OCI-LY7 (cell line): Measurements from ENCODE around the gene TSR3. TPM values are rescaled to one million over a fixed set of nuclear protein-coding genes. Genes with fewer than 3 reads are reported as not detected.

Experiments used
- BruUV-seq: library from RNA; stranded (reverse); fragments of 400-500 nt; replicated peaks from 2 replicates; lab custom pipeline; 2021; lab: Mats Ljungman, UMichigan
- CTCF ChIA-PET: fragments of 300-600 bp; sonication (Branson Sonifier 250); formaldehyde crosslinking; loops from one replicate; lab custom pipeline; 2022; ENCODE audit warnings: antibody characterized with exemption; ENCODE audit not compliant: unreplicated experiment; lab: Charles Lee
- POLR2A ChIA-PET: fragments of 300-600 bp; sonication (Branson Sonifier 250); formaldehyde crosslinking; loops from one replicate; lab custom pipeline; 2022; ENCODE audit warnings: antibody characterized with exemption; lab: Charles Lee
- DNase-seq: peaks from one replicate; pipeline ENCODE4 v3.0.0-alpha.2; 2015; ENCODE audit warnings: low spot score
- H2AFZ ChIP-seq: fragments of 200-600 bp; sonication (generic), shearing (Covaris generic); 2 replicates; pipeline ENCODE4 v1.6.1; 2014; ENCODE audit warnings: mild to moderate bottlenecking, antibody characterized with exemption, low read length, moderate library complexity
- H3K27ac ChIP-seq: fragments of 200-600 bp; sonication (generic); 2 replicates; pipeline ENCODE4 v1.5.1; 2014; ENCODE audit warnings: mixed run types, low read depth, mild to moderate bottlenecking, moderate library complexity, low read length, inconsistent platforms; ENCODE audit not compliant: poor library complexity, severe bottlenecking
- H3K36me3 ChIP-seq: fragments of 200-600 bp; sonication (generic); 2 replicates; pipeline ENCODE4 v1.6.1; 2014; ENCODE audit warnings: mild to moderate bottlenecking, antibody characterized with exemption, low read length, moderate library complexity, mixed read lengths; ENCODE audit not compliant: insufficient read depth
- H3K4me1 ChIP-seq: fragments of 200-600 bp; sonication (generic); 2 replicates; pipeline ENCODE4 v1.5.1; 2014; ENCODE audit warnings: mild to moderate bottlenecking, low read length; ENCODE audit not compliant: insufficient read depth, poor library complexity, severe bottlenecking
- H3K4me2 ChIP-seq: fragments of 200-600 bp; sonication (generic); 2 replicates; pipeline ENCODE4 v1.6.1; 2014; ENCODE audit warnings: mild to moderate bottlenecking, low read length
- H3K4me3 ChIP-seq: fragments of 200-600 bp; sonication (generic); 2 replicates; pipeline ENCODE4 v1.5.1; 2014; ENCODE audit warnings: mild to moderate bottlenecking, low read depth, low read length; ENCODE audit not compliant: poor library complexity, severe bottlenecking
- H3K79me2 ChIP-seq: fragments of 200-600 bp; sonication (generic); 2 replicates; pipeline ENCODE4 v1.6.1; 2016; ENCODE audit warnings: low read depth, mild to moderate bottlenecking, low read length, moderate library complexity, mixed read lengths; ENCODE audit not compliant: insufficient read depth
- H3K9me2 ChIP-seq: fragments of 200-600 bp; sonication (generic); 2 replicates; pipeline ENCODE4 v1.6.1; 2016; ENCODE audit warnings: mild to moderate bottlenecking, low read length, mixed read lengths; ENCODE audit not compliant: insufficient read depth
- H3K9me3 ChIP-seq: fragments of 200-600 bp; sonication (generic); 2 replicates; pipeline ENCODE4 v1.6.1; 2014; ENCODE audit warnings: mild to moderate bottlenecking, mixed run types, low read length, mixed read lengths
- H4K20me1 ChIP-seq: fragments of 200-600 bp; sonication (generic); 2 replicates; pipeline ENCODE4 v1.6.1; 2014; ENCODE audit warnings: mild to moderate bottlenecking, antibody characterized with exemption, low read length, moderate library complexity, mixed read lengths; ENCODE audit not compliant: insufficient read depth
- CTCF ChIP-seq: fragments of 200-600 bp; sonication (generic); conservative IDR thresholded peaks from 2 replicates; pipeline ENCODE4 v1.5.1; 2014; ENCODE audit warnings: mild to moderate bottlenecking, antibody characterized with exemption, low read length, moderate library complexity, mixed read lengths
- EZH2phosphoT487 ChIP-seq: fragments of 200-600 bp; sonication (generic); IDR thresholded peaks from 2 replicates; pipeline ENCODE4 v1.6.1; 2018; ENCODE audit warnings: low read depth, borderline replicate concordance, mild to moderate bottlenecking, mixed run types, antibody characterized with exemption, low read length, moderate library complexity, mixed read lengths
- intact Hi-C: fragments of 100-400 bp; cut with micrococcal nuclease; formaldehyde crosslinking; loops from one replicate; pipeline ENCODE4 v1.10.0; 2022; ENCODE audit not compliant: unreplicated experiment
- total RNA-seq, 2 experiments: library from RNA; depleted of rRNA in 1 of 2; stranded (reverse); fragments of >200 nt in 1 of 2; shearing (Covaris generic) in 1 of 2; gene quantifications; 2 replicates each; pipeline ENCODE4 v1.2.3, GENCODE V29; 2014 to 2022

Gene TSR3
- total RNA-seq, 2 experiments from 2014 or later: 47.2 to 75.8 TPM

DNA sequence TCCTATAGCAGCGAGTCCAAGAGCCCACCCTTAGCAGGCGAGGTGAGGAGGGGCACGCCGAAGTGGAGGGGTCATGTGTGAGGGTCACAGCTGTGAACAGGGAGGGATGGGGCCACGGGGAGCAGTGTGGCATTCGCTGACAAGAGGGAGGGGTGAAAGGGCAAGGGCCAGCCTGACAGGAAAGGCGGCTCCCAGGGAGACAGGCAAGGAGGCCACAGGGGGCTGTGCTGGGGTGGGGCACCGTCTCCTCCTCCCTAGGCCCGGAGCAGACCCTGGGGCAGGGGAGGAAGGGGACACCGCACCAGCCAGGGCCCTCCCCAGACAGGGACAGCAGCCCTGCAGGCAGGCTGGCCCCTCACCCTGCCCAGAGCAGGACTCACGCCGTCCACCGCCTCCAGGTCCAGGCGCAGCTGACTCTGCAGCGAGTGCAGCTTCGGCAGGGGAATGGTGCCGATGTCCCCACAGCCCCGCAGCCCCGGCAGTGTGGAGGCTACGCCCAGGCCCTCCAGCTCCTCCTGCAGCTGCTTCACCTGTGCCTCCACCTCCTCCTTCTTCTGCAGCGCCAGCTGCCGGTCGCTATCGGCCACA is 15.1 kb upstream of the TSR3 start:
- Histone ChIP-seq H3K36me3 (peaks cover 43% of the 10 kb centered on the region), H3K9me2 (no peaks in the 10 kb centered on the region), H3K4me2 (no peak overlapping the region), H3K4me1 (no peaks in the 10 kb centered on the region), H3K27ac (no peak overlapping the region), H3K4me3 (no peak overlapping the region), H3K9me3 (no peaks in the 10 kb centered on the region), H4K20me1 (no peaks in the 10 kb centered on the region), H3K79me2 (no peaks in the 10 kb centered on the region), H2AFZ (no peak overlapping the region)
- DNase-seq: no peak
- no peak for TF ChIP-seq CTCF
- POLR2A ChIA-PET: interaction anchor here (0.5 kb wide), 1 partner anchor 14 kb away, joined by 7 read pairs; no protein-coding TSS in a partner anchor
- CTCF ChIA-PET: interaction anchor here (0.6 kb wide), 1 partner anchor 57 kb away, joined by 3 read pairs; the partner anchor contains the start of gene UBE2I
- no TSS peak for BruUV-seq
- intact Hi-C loops: no loop called here

DNA sequence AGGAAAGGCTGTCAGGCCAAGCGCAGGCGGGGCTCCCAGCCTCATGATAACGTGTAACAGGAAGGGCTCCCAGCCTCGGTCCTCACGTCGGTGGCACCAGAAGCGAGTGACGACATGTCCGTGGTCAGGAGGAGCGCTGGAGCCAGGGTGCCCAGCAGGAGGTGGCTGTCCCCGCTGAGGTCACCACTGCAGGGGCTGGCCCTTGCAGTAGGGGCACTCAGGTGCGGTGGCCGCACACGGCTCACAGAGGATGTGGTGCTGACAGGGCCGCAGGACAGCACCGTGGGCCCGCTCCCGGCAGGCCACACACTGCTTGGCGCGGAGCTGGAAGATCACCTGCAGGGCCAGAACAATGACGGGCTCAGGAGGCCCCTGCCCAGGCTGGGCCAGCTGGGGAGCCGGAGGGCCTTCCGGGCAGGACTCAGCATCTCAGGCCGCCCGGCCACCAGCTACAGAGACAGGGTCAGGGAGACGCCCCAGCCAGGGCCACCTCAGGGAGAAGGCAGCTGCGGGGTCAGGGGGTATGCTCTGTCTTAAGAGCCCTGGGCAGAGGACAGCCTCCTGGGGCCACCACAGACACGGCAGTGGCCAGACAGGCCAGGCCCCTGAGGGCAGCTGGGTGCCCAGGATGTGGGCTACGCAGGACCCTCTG is 14.5 kb upstream of the TSR3 start:
- no TSS peak for BruUV-seq
- H3K4me2 ChIP-seq: no peak overlapping the region
- no peaks in the 10 kb centered on the region for H3K9me3 ChIP-seq
- ChIA-PET POLR2A (interaction anchor here (0.5 kb wide), 1 partner anchor 15 kb away, joined by 7 read pairs; no protein-coding TSS in a partner anchor), CTCF (no interaction called here)
- H3K36me3 ChIP-seq: peaks cover 47% of the 10 kb centered on the region
- no peaks in the 10 kb centered on the region for H3K79me2 ChIP-seq
- H3K27ac ChIP-seq: no peak overlapping the region
- DNase-seq: no peak
- H4K20me1 ChIP-seq: no peaks in the 10 kb centered on the region
- TF ChIP-seq CTCF (no peak), EZH2phosphoT487 (no peak)
- H3K9me2 ChIP-seq: no peaks in the 10 kb centered on the region
- H3K4me1 ChIP-seq: no peaks in the 10 kb centered on the region
- intact Hi-C loops: no loop called here
- no peak overlapping the region for H2AFZ ChIP-seq
- H3K4me3 ChIP-seq: no peak overlapping the region

GRCh38 chr16:1364510-1364909 is 12.8 kb upstream of the TSR3 start:
- ChIA-PET POLR2A (no interaction called here), CTCF (no interaction called here)
- intact Hi-C loops: loop anchor here (5.0 kb wide), 1 partner anchor 48 kb away; the partner anchor contains the start of gene UNKL
- no peaks in the 10 kb centered on the region for H3K9me3 ChIP-seq
- DNase-seq: no peak
- no peaks in the 10 kb centered on the region for H3K4me1 ChIP-seq
- TF ChIP-seq CTCF (no peak), EZH2phosphoT487 (no peak)
- no TSS peak for BruUV-seq
- no peaks in the 10 kb centered on the region for H4K20me1 ChIP-seq
- peaks cover 55% of the 10 kb centered on the region for H3K36me3 ChIP-seq
- no peak overlapping the region for H3K4me2 ChIP-seq
- H3K27ac ChIP-seq: no peak overlapping the region
- no peak overlapping the region for H2AFZ ChIP-seq
- H3K9me2 ChIP-seq: no peaks in the 10 kb centered on the region
- no peak overlapping the region for H3K4me3 ChIP-seq
- H3K79me2 ChIP-seq: no peaks in the 10 kb centered on the region
